Adrenal gland (tissue), 12 donors: ENCODE results near the gene ZNF775. TPM values are rescaled to one million over a fixed set of nuclear protein-coding genes. Genes with fewer than 3 reads are reported as not detected.

Source experiments
- DNase-seq, 7 donors: peaks; one replicate each; pipeline ENCODE4 v3.0.0-alpha.2; 2019 to 2020
- H3K27ac ChIP-seq, 5 donors: fragments of 200-600 bp; sonication (generic) in 4 of 5; 1 replicate in 3 of 5; 2 replicates in 2 of 5; pipeline versions ENCODE4 v1.5.1 to v1.8.0; 2016 to 2020; ENCODE audit warnings: mild to moderate bottlenecking in 1 of 5
- H3K27me3 ChIP-seq: fragments of 200-600 bp; 2 replicates; pipeline ENCODE4 v1.8.0; 2021
- H3K36me3 ChIP-seq, 2 donors: fragments of 200-600 bp; replicated peaks in 1 of 2; 1 replicate in 1 of 2; 2 replicates in 1 of 2; pipeline versions ENCODE4 v1.5.1 to v1.8.0; 2018 to 2022
- H3K4me1 ChIP-seq, 2 donors: fragments of 200-600 bp; replicated peaks in 1 of 2; 1 replicate in 1 of 2; 2 replicates in 1 of 2; pipeline versions ENCODE4 v1.5.1 to v1.8.0; 2018 to 2021
- H3K4me3 ChIP-seq, 4 donors: fragments of 200-600 bp; sonication (generic) in 3 of 4; one replicate each; pipeline ENCODE4 v1.5.1; 2016 to 2018
- H3K9me3 ChIP-seq, 3 donors: fragments of 200-600 bp; sonication (generic) in 1 of 3; replicated peaks in 1 of 3; 1 replicate in 2 of 3; 2 replicates in 1 of 3; pipeline versions ENCODE4 v1.5.1 to v1.8.0; 2016 to 2021
- POLR2A ChIP-seq, 2 donors: fragments of 450-650 bp; IDR thresholded peaks; one replicate each; pipeline ENCODE4 v1.6.1; 2017; ENCODE audit warnings: antibody characterized with exemption in 2 of 2, mild to moderate bottlenecking in 2 of 2, moderate library complexity in 1 of 2
- WGBS, 4 donors: extraction: QIAGEN DNeasy Blood & Tissue Kit in 2 of 4; methylation state at CpG; one replicate each; pipeline versions ENCODE4 v1.1.5 to v1.1.7; 2013 to 2017; 5-methylcytosine and 5-hydroxymethylcytosine counted together
- intact Hi-C, 2 donors: fragments of 100-400 bp; cut with DNase I; formaldehyde crosslinking; loops; one replicate each; pipeline versions ENCODE4 v1.14.1 to v1.15.0; 2022 to 2023
- polyA plus RNA-seq, 3 donors: library from polyadenylated mRNA; stranded (reverse); fragments of 200-250 nt in 2 of 3; fragments of 350-450 nt in 1 of 3; fragmentation: Illumina TruSeq in 1 of 3; extraction: RNeasy Lipid Tissue Mini Kit (QIAGEN cat#74804) in 1 of 3; gene quantifications; one replicate each; pipeline ENCODE4 v1.2.3, GENCODE V29; 2013 to 2014
- total RNA-seq, 9 donors: library from RNA; depleted of rRNA in 4 of 9; stranded (reverse); fragments of >200 nt in 4 of 9; fragments of 120-200 nt in 1 of 9; fragmentation: NEBNext Ultra II Directional in 1 of 9; extraction: Animal tissue kit (Norgen Biotek cat#: 25700) in 1 of 9; gene quantifications; one replicate each; pipeline versions ENCODE4 v1.1.0 to v1.2.4, GENCODE V29; 2013 to 2023
- TF ChIP-seq, protein P1 (sequence below), 6 experiments: fragments of 450-650 bp in 4 of 6; fragments of 200-600 bp in 2 of 6; sonication (generic) in 1 of 6; IDR thresholded peaks; 1 replicate in 5 of 6; 2 replicates in 1 of 6; pipeline versions ENCODE4 v1.5.1 to v1.8.0; 2016 to 2021; ENCODE audit warnings: antibody characterized with exemption in 6 of 6, mild to moderate bottlenecking in 2 of 6, moderate library complexity in 1 of 6
- donor health status: healthy with polysubstance abuse.
- donor health status: Bipolar disorder and iron deficiency.
- donor health status: DM: yes; HTN: yes; CAD: no.
- donor health status: DM: no; HTN: no; CAD: no.
- donor health status: DM: no; HTN: no; CAD: no.
- donor health status: DM: yes; HTN: yes; CAD: no.

The ZNF775 gene
- total and polyA plus RNA-seq, 12 donors = 0.26 to 13.9 (median 6.1) TPM

DNA sequence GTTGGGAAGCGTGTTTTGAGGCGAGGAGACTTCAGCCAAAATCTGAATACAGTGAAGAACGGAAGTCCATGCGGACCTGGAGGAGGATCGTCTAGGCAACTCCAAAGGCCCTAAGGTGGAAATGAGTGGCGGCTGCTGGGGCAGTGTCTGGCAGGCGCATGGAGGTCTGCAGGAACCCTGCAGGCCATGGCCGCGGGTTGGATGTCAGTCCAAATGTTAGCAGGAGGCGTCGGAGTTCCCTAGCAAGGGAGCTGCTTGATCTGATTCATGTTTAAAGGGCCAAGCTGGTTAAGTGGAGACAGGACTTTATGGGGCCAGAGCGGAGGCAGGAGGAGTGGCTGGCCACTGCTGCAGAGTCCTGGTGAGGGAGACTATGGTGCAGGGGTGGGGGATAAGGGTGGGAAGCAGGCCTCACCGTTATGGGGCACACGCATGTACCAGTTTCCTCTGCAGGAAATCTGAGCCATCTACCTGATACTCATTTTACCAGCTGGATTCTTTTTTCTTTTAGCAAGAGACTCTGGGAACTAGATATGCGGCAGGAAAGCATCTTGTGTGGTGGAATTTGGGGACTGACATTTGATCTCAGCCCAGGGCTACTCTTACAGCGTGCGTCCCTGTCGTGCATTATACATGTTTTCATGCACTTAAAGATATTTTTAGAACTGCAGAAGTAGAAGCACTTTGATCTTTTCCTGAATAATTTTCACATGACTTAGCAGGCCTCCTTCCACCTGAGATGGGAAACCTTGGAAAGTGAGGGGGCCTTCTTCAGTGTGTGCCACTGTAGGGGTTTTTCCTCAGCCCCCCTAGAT, 17.1 kb upstream of the ZNF775 start:
- Histone ChIP-seq H3K27ac (no peak overlapping the region), H3K36me3 (no peaks in the 10 kb centered on the region), H3K9me3 (no peaks in the 10 kb centered on the region), H3K4me1 (no peaks in the 10 kb centered on the region), H3K27me3 (no peaks in the 10 kb centered on the region), H3K4me3 (no peak overlapping the region)
- TF ChIP-seq POLR2A (IDR thresholded peaks at IDR 0.05) = no peak
- TF ChIP-seq, protein P1, sequence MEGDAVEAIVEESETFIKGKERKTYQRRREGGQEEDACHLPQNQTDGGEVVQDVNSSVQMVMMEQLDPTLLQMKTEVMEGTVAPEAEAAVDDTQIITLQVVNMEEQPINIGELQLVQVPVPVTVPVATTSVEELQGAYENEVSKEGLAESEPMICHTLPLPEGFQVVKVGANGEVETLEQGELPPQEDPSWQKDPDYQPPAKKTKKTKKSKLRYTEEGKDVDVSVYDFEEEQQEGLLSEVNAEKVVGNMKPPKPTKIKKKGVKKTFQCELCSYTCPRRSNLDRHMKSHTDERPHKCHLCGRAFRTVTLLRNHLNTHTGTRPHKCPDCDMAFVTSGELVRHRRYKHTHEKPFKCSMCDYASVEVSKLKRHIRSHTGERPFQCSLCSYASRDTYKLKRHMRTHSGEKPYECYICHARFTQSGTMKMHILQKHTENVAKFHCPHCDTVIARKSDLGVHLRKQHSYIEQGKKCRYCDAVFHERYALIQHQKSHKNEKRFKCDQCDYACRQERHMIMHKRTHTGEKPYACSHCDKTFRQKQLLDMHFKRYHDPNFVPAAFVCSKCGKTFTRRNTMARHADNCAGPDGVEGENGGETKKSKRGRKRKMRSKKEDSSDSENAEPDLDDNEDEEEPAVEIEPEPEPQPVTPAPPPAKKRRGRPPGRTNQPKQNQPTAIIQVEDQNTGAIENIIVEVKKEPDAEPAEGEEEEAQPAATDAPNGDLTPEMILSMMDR (IDR thresholded peaks at IDR 0.05) = no peak
- DNase-seq = no peak
- intact Hi-C loops = no loop called here
- WGBS, 4 donors = 79 to 90% (median 82%) methylated on average over 18 of the region's 18 CpGs

DNA sequence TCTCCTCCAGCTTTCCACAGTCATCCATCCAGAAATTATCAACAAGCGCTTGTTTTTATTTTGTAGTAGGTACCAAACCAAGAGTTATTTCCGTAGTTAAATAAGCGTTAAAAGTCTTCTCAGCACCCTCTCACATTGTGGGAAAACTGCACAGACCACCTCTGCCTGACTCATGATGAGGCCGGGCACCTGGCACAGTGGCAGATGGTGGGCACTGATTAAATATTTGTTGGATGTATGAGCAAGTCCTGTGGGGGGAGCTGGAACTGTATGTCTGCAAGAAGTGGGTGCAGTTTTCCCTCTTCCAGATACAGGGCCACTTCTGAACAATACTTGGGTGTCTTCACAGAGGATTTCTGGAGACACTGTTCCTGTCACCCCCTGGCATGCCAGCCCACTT, 15.8 kb upstream of the ZNF775 start:
- Histone ChIP-seq H3K27me3 (no peaks in the 10 kb centered on the region), H3K4me1 (peaks cover 3 to 6% of the 10 kb centered on the region in 2 donors), H3K9me3 (no peaks in the 10 kb centered on the region), H3K27ac (no peak overlapping the region), H3K36me3 (no peaks in the 10 kb centered on the region), H3K4me3 (no peak overlapping the region)
- WGBS, 4 donors = 79 to 91% (median 85%) methylated on average over 4 of the region's 4 CpGs
- DNase-seq = no peak
- intact Hi-C loops = no loop called here
- TF ChIP-seq, protein P1 (IDR thresholded peaks at IDR 0.05) = no peak
- TF ChIP-seq POLR2A (IDR thresholded peaks at IDR 0.05) = no peak

DNA sequence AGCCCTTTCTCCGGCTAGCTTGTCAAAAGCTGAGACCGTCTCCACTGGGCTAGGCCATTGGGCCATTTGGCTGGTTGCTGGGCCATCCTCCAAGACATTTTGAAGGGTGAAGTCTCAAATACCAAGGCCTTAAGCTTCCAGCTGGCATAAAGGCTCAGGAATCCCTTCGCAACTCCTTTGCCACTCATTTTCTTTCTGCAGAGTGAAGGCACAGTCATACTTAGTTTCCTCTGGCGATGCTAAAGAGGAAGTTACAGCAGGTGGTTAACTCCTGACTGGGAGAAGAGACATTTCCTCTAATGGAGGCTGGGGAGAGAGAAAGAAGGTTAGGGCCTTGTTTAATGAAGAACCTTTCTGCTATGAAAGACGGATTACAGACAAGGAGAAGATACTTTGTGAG, 15.3 kb upstream of the ZNF775 start:
- no peaks in the 10 kb centered on the region for H3K9me3 ChIP-seq
- no peaks in the 10 kb centered on the region for H3K27me3 ChIP-seq
- TF ChIP-seq, protein P1 (IDR thresholded peaks at IDR 0.05) = no peak
- no peak for TF ChIP-seq POLR2A (IDR thresholded peaks at IDR 0.05)
- WGBS, 4 donors = 70 to 80% (median 72%) methylated on average over 5 of the region's 5 CpGs
- no peak for DNase-seq
- H3K4me3 ChIP-seq = no peak overlapping the region
- H3K4me1 ChIP-seq = peaks cover 3 to 6% of the 10 kb centered on the region in 2 donors
- H3K36me3 ChIP-seq = no peaks in the 10 kb centered on the region
- no peak overlapping the region for H3K27ac ChIP-seq
- intact Hi-C loops = no loop called here

DNA sequence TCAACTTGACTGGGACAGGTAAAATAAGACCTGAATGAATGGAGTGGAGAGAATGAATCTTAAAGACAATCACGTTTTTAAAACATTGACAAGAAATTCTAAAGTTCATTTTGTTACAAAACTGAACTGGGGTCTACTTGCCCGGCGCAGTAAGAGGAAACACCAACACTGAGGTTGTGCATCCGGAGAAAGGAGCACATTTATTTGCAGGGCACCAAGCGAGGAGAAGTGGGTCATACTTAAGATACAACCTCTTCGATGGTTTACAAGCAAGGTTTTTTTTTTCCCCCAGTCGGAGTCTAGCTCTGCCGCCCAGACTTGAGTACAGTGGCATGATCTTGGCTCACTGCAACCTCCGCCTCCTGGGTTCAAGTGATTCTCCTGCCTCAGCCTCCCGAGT, 13.9 kb upstream of the ZNF775 start:
- H3K4me3 ChIP-seq = no peak overlapping the region
- TF ChIP-seq, protein P1 (IDR thresholded peaks at IDR 0.05) = no peak
- TF ChIP-seq POLR2A (IDR thresholded peaks at IDR 0.05) = no peak
- intact Hi-C loops = no loop called here
- no peak overlapping the region for H3K27ac ChIP-seq
- H3K36me3 ChIP-seq = no peaks in the 10 kb centered on the region
- H3K4me1 ChIP-seq = peaks cover 11 to 13% of the 10 kb centered on the region in 2 donors
- DNase-seq = no peak
- no peaks in the 10 kb centered on the region for H3K9me3 ChIP-seq
- no peaks in the 10 kb centered on the region for H3K27me3 ChIP-seq
- 83 to 87% (median 86%) methylated on average over 10 of the region's 10 CpGs for WGBS, 4 donors
